ENCODE results near the gene CST6.

GRCh38 chr11:66008095-66008467 is 3.7 kb upstream of the CST6 start:
- no peak for TF ChIP-seq CTCF (IDR thresholded peaks at IDR 0.05; ENCODE audit: low read length)
- no peak for TF ChIP-seq EZH2 (optimal IDR thresholded peaks at IDR 0.05; ENCODE audit: low read depth, low read length)
